ENCODE data around the gene NPAS2.

Gene NPAS2

DNA sequence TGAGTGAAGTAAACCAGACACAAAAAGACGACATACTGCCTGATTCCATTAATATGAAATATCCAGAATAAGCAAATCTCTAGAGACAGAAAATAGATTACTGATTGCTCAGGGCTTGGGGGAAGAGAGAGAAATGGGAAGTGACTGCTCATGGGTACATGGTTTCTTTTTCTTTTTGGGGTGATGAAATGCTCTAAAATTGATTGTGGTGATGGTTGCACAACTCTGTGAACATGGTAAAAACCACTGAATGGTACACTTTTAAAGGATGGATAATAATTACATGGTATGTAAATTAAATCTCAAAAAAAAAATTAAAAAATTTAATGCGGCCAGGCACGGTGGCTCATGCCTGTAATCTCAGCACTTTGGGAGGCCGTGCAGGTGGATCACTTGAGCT, 221.5 kb downstream of the NPAS2 start:
- H3K4me3 ChIP-seq (replicated peaks; ENCODE audit: low read depth, low read length) = no peak overlapping the region
- TF ChIP-seq, protein P1, sequence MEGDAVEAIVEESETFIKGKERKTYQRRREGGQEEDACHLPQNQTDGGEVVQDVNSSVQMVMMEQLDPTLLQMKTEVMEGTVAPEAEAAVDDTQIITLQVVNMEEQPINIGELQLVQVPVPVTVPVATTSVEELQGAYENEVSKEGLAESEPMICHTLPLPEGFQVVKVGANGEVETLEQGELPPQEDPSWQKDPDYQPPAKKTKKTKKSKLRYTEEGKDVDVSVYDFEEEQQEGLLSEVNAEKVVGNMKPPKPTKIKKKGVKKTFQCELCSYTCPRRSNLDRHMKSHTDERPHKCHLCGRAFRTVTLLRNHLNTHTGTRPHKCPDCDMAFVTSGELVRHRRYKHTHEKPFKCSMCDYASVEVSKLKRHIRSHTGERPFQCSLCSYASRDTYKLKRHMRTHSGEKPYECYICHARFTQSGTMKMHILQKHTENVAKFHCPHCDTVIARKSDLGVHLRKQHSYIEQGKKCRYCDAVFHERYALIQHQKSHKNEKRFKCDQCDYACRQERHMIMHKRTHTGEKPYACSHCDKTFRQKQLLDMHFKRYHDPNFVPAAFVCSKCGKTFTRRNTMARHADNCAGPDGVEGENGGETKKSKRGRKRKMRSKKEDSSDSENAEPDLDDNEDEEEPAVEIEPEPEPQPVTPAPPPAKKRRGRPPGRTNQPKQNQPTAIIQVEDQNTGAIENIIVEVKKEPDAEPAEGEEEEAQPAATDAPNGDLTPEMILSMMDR (IDR thresholded peaks at IDR 0.05; ENCODE audit: low read length, missing control alignments) = no peak
- DNase-seq (ENCODE audit: low read depth) = no peak

DNA sequence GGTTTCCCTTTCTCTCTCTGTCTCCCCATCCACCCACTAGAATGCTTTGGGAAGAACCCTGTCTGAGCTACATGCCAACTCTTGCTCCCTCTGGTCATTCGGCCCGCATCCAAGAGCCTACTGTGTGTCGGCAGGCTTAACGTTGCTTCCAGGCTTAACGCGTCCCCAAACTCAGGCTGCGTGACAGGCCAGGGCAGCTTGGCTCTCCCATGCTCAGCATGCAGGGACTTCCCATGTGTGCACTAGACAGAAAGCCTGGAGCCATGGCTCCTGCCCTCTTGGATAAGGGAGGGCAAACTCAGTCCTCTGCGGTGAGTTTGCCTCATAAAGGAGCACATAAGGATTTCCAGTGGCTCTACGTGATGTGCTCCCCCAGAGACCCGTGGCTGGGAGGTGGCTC, 225.4 kb downstream of the NPAS2 start:
- no peak overlapping the region for H3K4me3 ChIP-seq (replicated peaks; ENCODE audit: low read depth, low read length)
- DNase-seq (ENCODE audit: low read depth) = no peak

More for the DNA sequence above, 225.4 kb downstream of the NPAS2 start:
- TF ChIP-seq, protein P1 (IDR thresholded peaks at IDR 0.05; ENCODE audit: low read length, missing control alignments) = no peak
